Inflammatory macrophage treated with lipopolysaccharide for 1 hour (primary cell): Measurements from ENCODE around the gene RNU1-2.
"Not testable (repeated sequence)": the region's sequence is repeated elsewhere in the genome, so short reads cannot be mapped to it uniquely, and the experiment has no call there.

Experiments
- DNase-seq, 2 donors: peaks; one replicate each; pipeline ENCODE4 v3.0.0-alpha.2; 2020 to 2022

Gene RNU1-2

DNA sequence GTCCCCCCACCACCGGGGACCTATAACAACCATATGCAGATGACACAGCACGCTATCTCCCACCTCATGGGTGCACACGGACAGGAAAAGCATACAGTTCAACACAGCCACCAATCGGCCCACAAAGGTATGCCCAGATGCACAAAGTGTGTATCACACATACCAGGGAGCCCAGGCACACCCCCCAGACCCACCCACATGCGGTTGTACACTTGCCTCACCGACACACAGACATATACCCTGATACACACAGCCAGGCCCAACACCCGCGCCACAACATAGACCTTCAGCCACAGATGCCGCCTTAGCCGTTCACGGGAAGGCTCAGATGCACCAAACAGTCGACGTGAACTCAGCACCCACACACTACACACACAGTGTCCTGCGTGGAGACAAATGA is 31.5 kb downstream of the RNU1-2 start:
- DNase-seq, result no peak

- DNase-seq, result no peak
Measured at GRCh38 chr1:16927711-16928485, 32.1 kb downstream of the RNU1-2 start.

DNA sequence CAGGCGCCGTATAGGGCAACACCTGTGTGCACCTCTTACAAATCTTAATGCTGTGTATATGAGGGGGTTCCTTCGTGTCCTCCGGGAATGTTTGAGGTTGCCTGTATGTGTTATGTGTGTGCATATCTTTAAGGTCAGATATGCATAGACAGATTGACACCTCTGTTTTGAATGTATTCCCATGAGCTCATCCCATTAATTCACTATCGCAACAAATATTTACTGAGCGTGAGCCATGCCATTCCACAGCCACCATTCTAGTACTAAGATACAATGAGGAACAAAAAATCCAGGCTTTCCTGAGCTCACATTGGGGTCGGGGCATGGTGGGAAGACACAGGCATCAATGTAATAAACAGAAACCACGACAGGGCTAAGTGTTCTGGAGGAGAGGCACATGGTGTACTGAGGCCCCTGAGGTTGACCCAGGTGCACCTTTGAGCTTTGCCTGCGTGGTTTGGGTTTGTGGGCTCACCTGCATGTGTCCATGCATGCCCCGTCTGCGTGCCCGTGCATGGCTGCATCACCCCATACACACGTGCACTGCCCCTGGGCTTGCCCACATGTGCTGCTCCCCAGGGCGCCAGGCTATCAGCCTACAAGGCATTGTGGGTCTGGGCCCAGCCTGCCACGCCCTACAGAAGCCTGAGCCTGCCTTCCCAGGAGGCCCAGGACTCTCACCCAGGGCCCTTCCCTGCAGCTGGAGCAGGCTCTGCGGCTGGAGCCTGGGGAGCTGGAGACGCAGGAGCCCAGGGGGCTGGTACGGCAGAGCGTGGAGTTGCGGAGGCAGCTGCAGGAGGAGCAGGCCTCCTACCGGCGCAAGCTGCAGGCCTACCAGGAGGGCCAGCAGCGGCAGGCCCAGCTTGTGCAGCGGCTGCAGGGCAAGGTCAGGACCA is 33.6 kb downstream of the RNU1-2 start:
- not testable (repeated sequence) for DNase-seq

- DNase-seq, result peak; percentile 32 to 41
Measured at GRCh38 chr1:16931206-16931934, 35.6 kb downstream of the RNU1-2 start.

DNA sequence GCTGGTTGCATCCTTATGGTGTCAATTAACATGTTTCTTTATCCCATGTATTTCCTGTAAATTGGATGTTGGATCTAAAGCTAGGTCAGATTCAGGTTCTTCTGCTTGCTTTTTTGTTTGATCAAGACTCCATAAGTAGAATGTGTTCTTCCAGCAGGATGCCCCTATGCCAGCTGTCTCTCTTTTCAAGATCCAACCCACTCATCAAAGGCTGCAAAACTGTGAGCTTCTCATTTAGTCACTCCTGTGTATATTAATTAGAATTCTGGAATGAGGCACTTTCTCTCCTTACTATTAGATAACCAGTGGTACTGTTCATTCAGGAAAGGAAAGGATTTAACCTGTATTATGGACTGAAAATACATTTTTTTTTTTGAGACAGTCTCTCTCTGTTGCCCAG is 38.2 kb downstream of the RNU1-2 start:
- DNase-seq, result not testable (repeated sequence)

DNA sequence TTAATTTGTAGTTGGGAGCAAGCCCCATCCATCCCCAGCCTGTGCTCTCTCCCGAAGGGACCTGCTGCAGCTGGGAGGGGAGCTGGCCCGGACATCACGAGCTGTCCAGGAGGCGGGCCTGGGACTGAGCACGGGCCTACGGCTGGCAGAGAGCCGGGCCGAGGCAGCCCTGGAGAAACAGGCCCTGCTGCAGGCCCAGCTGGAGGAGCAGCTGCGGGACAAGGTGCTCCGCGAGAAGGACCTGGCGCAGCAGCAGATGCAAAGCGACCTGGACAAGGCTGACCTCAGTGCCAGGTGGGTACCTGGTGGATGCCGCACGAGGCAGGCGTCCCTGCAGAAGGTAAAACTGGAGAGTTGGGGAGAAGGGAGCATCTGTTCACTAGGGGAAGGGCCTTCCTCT is 40.8 kb downstream of the RNU1-2 start:
- DNase-seq, result not testable (repeated sequence)

GRCh38 chr1:16938351-16939321 is 42.9 kb downstream of the RNU1-2 start:
- DNase-seq, result no peak

DNA sequence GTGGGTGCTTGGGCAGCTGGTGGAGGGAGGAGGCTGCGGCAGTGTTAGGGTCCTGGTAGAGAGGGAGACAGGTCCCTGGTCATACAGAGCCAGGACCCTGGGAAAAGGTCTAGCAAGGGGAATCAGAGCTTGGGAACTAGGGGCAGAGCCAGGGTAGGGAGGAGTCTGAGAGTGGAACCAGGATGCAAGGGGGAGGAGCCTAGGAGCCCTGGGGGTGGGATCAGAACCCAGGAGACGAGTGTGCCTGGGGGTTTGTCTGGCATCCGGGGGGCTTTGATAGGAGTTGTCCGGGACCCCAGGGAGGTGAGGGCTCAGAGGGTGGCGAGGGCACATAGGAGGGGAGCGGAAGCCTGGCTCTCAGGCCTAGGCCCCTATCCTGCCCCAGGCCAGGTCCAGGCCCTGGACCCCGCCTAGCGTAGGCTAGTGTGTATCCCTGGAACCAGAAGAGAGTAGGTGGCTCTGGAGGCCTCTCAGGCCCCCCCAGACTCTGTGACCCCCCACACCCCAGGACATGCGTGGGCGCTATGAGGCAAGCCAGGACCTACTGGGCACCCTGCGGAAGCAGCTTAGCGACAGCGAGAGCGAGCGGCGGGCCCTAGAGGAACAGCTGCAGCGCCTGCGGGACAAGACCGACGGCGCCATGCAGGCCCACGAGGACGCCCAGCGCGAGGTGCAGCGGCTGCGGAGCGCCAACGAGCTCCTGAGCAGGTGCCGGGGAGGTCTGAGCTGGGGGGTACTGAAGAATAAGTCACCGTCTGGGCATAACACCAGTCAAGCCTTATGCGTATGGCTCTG is 43.8 kb downstream of the RNU1-2 start:
- DNase-seq, result not testable (repeated sequence)

- DNase-seq, result no peak
Measured at GRCh38 chr1:16944038-16944437, 48.3 kb downstream of the RNU1-2 start.

DNA sequence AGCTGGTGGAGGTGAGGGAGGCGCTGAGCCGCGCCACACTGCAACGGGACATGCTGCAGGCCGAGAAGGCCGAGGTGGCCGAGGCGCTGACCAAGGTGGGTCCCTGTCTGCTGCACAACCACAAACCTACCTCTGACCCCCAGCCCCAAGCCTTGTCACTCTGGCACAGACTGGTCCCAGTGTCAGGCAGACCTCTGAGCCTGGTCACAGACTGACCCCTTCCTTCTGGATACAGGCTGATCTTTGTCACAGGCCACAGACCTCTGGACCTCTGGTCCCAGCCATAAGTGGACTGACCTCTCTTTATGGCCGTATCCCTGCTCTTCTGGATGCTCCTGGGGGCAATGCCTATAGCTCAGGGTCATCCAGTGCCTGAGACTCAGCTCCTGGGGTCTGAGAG is 49.7 kb downstream of the RNU1-2 start:
- not testable (repeated sequence) for DNase-seq
